ENCODE data around the gene BEST1. TPM values are rescaled to one million over a fixed set of nuclear protein-coding genes. Genes with fewer than 3 reads are reported as not detected.

BEST1 gene
- total RNA-seq, 4 donors from 2014 or later, result 0.89 to 2.8 (median 1.5) TPM

- 71 to 78% methylated on average over 16 to 17 of the region's 17 CpGs for WGBS, 2 donors
- DNase-seq (ENCODE audit: low spot score in 2 of 2), result peak in 1 of 2 donors; percentile 85
- TF ChIP-seq POLR2A (IDR thresholded peaks at IDR 0.05), result no peak
- no peak for TF ChIP-seq CTCF (IDR thresholded peaks at IDR 0.05)
- H3K4me3 ChIP-seq (ENCODE audit: low read depth, poor library complexity, severe bottlenecking), result no peak overlapping the region
- intact Hi-C loops (cut with DNase I; ENCODE audit: low total_unique reads), result no loop called here
These were observed 28.8 kb downstream of the BEST1 start for GRCh38 chr11:61978703-61979661.

GRCh38 chr11:61980783-61981541 lies 30.8 kb downstream of the BEST1 start:
- WGBS, 2 donors, result 70 to 72% methylated on average over 10 of the region's 10 CpGs
- TF ChIP-seq CTCF (IDR thresholded peaks at IDR 0.05) (no peak), POLR2A (IDR thresholded peaks at IDR 0.05) (no peak)
- H3K4me3 ChIP-seq (ENCODE audit: low read depth, poor library complexity, severe bottlenecking), result no peak overlapping the region
- intact Hi-C loops (cut with DNase I; ENCODE audit: low total_unique reads), result no loop called here
- peak in 1 of 2 donors; percentile 79 for DNase-seq (ENCODE audit: low spot score in 2 of 2)

- TF ChIP-seq CTCF (IDR thresholded peaks at IDR 0.05), result no peak
- no peak for TF ChIP-seq POLR2A (IDR thresholded peaks at IDR 0.05)
- intact Hi-C loops (cut with DNase I; ENCODE audit: low total_unique reads), result no loop called here
These were observed 33.3 kb downstream of the BEST1 start for GRCh38 chr11:61983419-61983818.

GRCh38 chr11:61985869-61986268 lies 35.7 kb downstream of the BEST1 start:
- peak in 1 of 2 donors; percentile 13 for DNase-seq (ENCODE audit: low spot score in 2 of 2)
- intact Hi-C loops (cut with DNase I; ENCODE audit: low total_unique reads), result no loop called here
- H3K4me3 ChIP-seq (ENCODE audit: low read depth, poor library complexity, severe bottlenecking), result no peak overlapping the region
- 85 to 87% methylated on average over 5 of the region's 5 CpGs for WGBS, 2 donors
- TF ChIP-seq CTCF (IDR thresholded peaks at IDR 0.05) (no peak), POLR2A (IDR thresholded peaks at IDR 0.05) (no peak)

More at GRCh38 chr11:61983419-61983818, 33.3 kb downstream of the BEST1 start:
- 100% methylated on average over 1 of the region's 1 CpG for WGBS, 2 donors
- H3K4me3 ChIP-seq (ENCODE audit: low read depth, poor library complexity, severe bottlenecking), result no peak overlapping the region
- DNase-seq (ENCODE audit: low spot score in 2 of 2), result no peak

GRCh38 chr11:61994981-61995380 lies 44.8 kb downstream of the BEST1 start:
- TF ChIP-seq POLR2A (IDR thresholded peaks at IDR 0.05), result no peak
- TF ChIP-seq CTCF (IDR thresholded peaks at IDR 0.05), result no peak
- WGBS, 2 donors, result 79 to 84% methylated on average over 3 of the region's 3 CpGs
- intact Hi-C loops (cut with DNase I; ENCODE audit: low total_unique reads), result no loop called here
- no peak overlapping the region for H3K4me3 ChIP-seq (ENCODE audit: low read depth, poor library complexity, severe bottlenecking)
- no peak for DNase-seq (ENCODE audit: low spot score in 2 of 2)
